B cell (primary cell): ENCODE results near the gene KRT75. TPM values are rescaled to one million over a fixed set of nuclear protein-coding genes. Genes with fewer than 3 reads are reported as not detected.

ENCODE experiments used
- ATAC-seq: fragments of 200-7000 bp; cut with Tn5 transposase; one replicate; pipeline ENCODE4 v1.10.0; 2021; ENCODE audit warnings: low read depth, mild to moderate bottlenecking, moderate number of reproducible peaks, moderate library complexity
- CTCF ChIA-PET: fragments of 350-600 bp; sonication (Branson Sonifier 250); formaldehyde crosslinking; loops from one replicate; lab custom pipeline; 2021; ENCODE audit warnings: antibody characterized with exemption, inconsistent platforms; lab: Charles Lee
- POLR2A ChIA-PET: fragments of 350-600 bp; sonication (Branson Sonifier 250); formaldehyde crosslinking; loops from one replicate; lab custom pipeline; 2021; ENCODE audit warnings: antibody characterized with exemption; lab: Charles Lee
- DNase-seq: peaks from one replicate; pipeline ENCODE4 v3.0.0; 2013
- H2AFZ ChIP-seq: 2 replicates; pipeline ENCODE4 v1.6.1; 2012; ENCODE audit warnings: mild to moderate bottlenecking, low read depth, low read length; ENCODE audit not compliant: insufficient read depth, poor library complexity, severe bottlenecking
- H3K27ac ChIP-seq, 2 donors: 1 replicate in 1 of 2; 2 replicates in 1 of 2; pipeline ENCODE4 v1.5.1; 2012 to 2013; ENCODE audit warnings: low read length in 2 of 2, mild to moderate bottlenecking in 2 of 2, moderate library complexity in 1 of 2
- H3K27me3 ChIP-seq, 4 experiments: fragments of 200-600 bp in 1 of 4; sonication (generic) in 1 of 4; replicated peaks in 1 of 4; 1 replicate in 2 of 4; 2 replicates in 2 of 4; pipeline versions ENCODE4 v1.6.1 to v1.7.0; 2013 to 2016; ENCODE audit warnings: low read length in 3 of 4, mild to moderate bottlenecking in 2 of 4, mixed read lengths in 1 of 4, moderate library complexity in 1 of 4; ENCODE audit not compliant: insufficient read depth in 4 of 4, control insufficient read depth in 3 of 4; ENCODE audit errors: control extremely low read depth in 1 of 4
- H3K36me3 ChIP-seq, 2 experiments: replicated peaks in 1 of 2; 1 replicate in 1 of 2; 2 replicates in 1 of 2; pipeline versions ENCODE4 v1.6.1 to v1.7.1; 2013; ENCODE audit warnings: low read length in 1 of 2; ENCODE audit not compliant: insufficient read depth in 2 of 2, control insufficient read depth in 1 of 2; ENCODE audit errors: control extremely low read depth in 1 of 2, extremely low read depth in 1 of 2
- H3K4me1 ChIP-seq, 2 donors: fragments of 200-600 bp in 1 of 2; sonication (generic) in 1 of 2; 1 replicate in 1 of 2; 2 replicates in 1 of 2; pipeline versions ENCODE4 v1.5.1 to v1.6.1; 2013 to 2017; ENCODE audit warnings: low read length in 2 of 2; ENCODE audit not compliant: control insufficient read depth in 2 of 2, insufficient read depth in 2 of 2
- H3K4me2 ChIP-seq: replicated peaks from 2 replicates; pipeline ENCODE3; 2012; ENCODE audit warnings: mild to moderate bottlenecking, low read depth, low read length; ENCODE audit not compliant: poor library complexity, severe bottlenecking
- H3K4me3 ChIP-seq, 5 experiments: fragments of 200-600 bp in 1 of 5; sonication (generic) in 1 of 5; 1 replicate in 3 of 5; 2 replicates in 2 of 5; pipeline versions ENCODE4 v1.5.1 to v1.7.0; 2011 to 2016; ENCODE audit warnings: low read length in 4 of 5, mild to moderate bottlenecking in 4 of 5, low read depth in 2 of 5, control low read depth in 1 of 5, moderate library complexity in 1 of 5; ENCODE audit not compliant: insufficient read depth in 1 of 5; ENCODE audit errors: control extremely low read depth in 1 of 5, extremely low read depth in 1 of 5
- H3K79me2 ChIP-seq: fragments of 200-600 bp; sonication (generic); one replicate; pipeline ENCODE4 v1.6.0; 2016; ENCODE audit warnings: low read length; ENCODE audit not compliant: control insufficient read depth, insufficient read depth
- H3K9ac ChIP-seq: fragments of 200-600 bp; sonication (generic); 2 replicates; pipeline ENCODE4 v1.6.1; 2017; ENCODE audit warnings: mild to moderate bottlenecking, low read length, moderate library complexity
- H3K9me3 ChIP-seq, 3 donors: one replicate each; pipeline versions ENCODE4 v1.6.1 to v1.7.1; 2013; ENCODE audit warnings: low read length in 2 of 3; ENCODE audit not compliant: control insufficient read depth in 2 of 3, insufficient read depth in 1 of 3; ENCODE audit errors: control extremely low read depth in 1 of 3
- H4K20me1 ChIP-seq: 2 replicates; pipeline ENCODE4 v1.6.0; 2012; ENCODE audit warnings: mild to moderate bottlenecking, low read length; ENCODE audit not compliant: insufficient read depth, control insufficient read depth, poor library complexity, severe bottlenecking
- H3K27ac Mint-ChIP-seq: one replicate; pipeline ENCODE4 v1.8.0; 2021; ENCODE audit warnings: mixed read lengths
- H3K27me3 Mint-ChIP-seq: one replicate; pipeline ENCODE4 v1.8.0; 2021; ENCODE audit warnings: mixed read lengths
- H3K4me1 Mint-ChIP-seq: one replicate; pipeline ENCODE4 v1.8.0; 2021; ENCODE audit warnings: mixed read lengths
- H3K4me3 Mint-ChIP-seq: one replicate; pipeline ENCODE4 v1.8.0; 2021; ENCODE audit warnings: mixed read lengths
- H3K9me3 Mint-ChIP-seq: one replicate; pipeline ENCODE4 v1.8.0; 2022; ENCODE audit warnings: mixed read lengths; ENCODE audit not compliant: insufficient read depth
- CTCF ChIP-seq: fragments of 200-600 bp; IDR thresholded peaks from one replicate; pipeline ENCODE4 v1.8.0; 2022; ENCODE audit warnings: antibody characterized with exemption, mild to moderate bottlenecking
- EZH2 ChIP-seq: IDR thresholded peaks from 2 replicates; pipeline ENCODE4 v1.6.1; 2012; ENCODE audit warnings: borderline replicate concordance, low read depth, mild to moderate bottlenecking, moderate library complexity, low read length; ENCODE audit not compliant: insufficient read depth, poor library complexity, severe bottlenecking
- WGBS: methylation state at CpG from one replicate; pipeline ENCODE4 v1.1.5; 2013; ENCODE audit warnings: missing lambda C conversion rate; ENCODE audit not compliant: insufficient coverage; 5-methylcytosine and 5-hydroxymethylcytosine counted together
- intact Hi-C: fragments of 100-400 bp; cut with micrococcal nuclease; formaldehyde crosslinking; loops from one replicate; pipeline ENCODE4 v1.10.0; 2022
- polyA plus RNA-seq: library from polyadenylated mRNA; depleted of rRNA; stranded (reverse); fragments of >200 nt; gene quantifications from 2 replicates; pipeline ENCODE4 v1.2.3, GENCODE V29; 2012
- total RNA-seq, 2 donors: library from RNA; stranded (reverse); fragments of 120-200 nt in 1 of 2; gene quantifications; 1 replicate in 1 of 2; 2 replicates in 1 of 2; pipeline versions ENCODE4 v1.2.3 to v1.2.4, GENCODE V29; 2013 to 2022

KRT75 gene
- total and polyA plus RNA-seq, 2 donors (not counting 1 experiment from before 2014, with no cell fraction given) = not detected

- Histone ChIP-seq H3K79me2 (no peaks in the 10 kb centered on the region), H3K4me1 (no peaks in the 10 kb centered on the region), H3K36me3 (no peaks in the 10 kb centered on the region), H3K9ac (no peak overlapping the region), H4K20me1 (no peaks in the 10 kb centered on the region), H3K27me3 (peaks cover 0 to 4% (median 0%) of the 10 kb centered on the region in 4 experiments), H2AFZ (no peak overlapping the region), H3K4me2 (no peak overlapping the region), H3K4me3 (no peak overlapping the region), H3K9me3 (no peaks in the 10 kb centered on the region), H3K27ac (no peak overlapping the region)
- CTCF ChIA-PET = interaction anchor here (1.5 kb wide), 1 partner anchor 10 kb away, joined by 3 read pairs; no protein-coding TSS in a partner anchor
- DNase-seq (no peak), ATAC-seq (no peak)
- TF ChIP-seq EZH2 (no peak), CTCF (no peak)
- 79% methylated on average over 6 of the region's 11 CpGs for WGBS
- intact Hi-C loops = no loop called here
- no peak overlapping the region for H3K4me3 Mint-ChIP-seq
- no peaks in the 10 kb centered on the region for H3K9me3 Mint-ChIP-seq
- H3K4me1 Mint-ChIP-seq = no peaks in the 10 kb centered on the region
- H3K27me3 Mint-ChIP-seq = peaks cover 10% of the 10 kb centered on the region
- H3K27ac Mint-ChIP-seq = no peak overlapping the region
- POLR2A ChIA-PET = no interaction called here
Measured at GRCh38 chr12:52390739-52391617, 43.2 kb downstream of the KRT75 start.
